ENCODE measurements around the gene PGM2. TPM values are rescaled to one million over a fixed set of nuclear protein-coding genes. Genes with fewer than 3 reads are reported as not detected.

Gene PGM2
- polyA plus RNA-seq, 1 donor from 2014 or later, result 9.3 TPM

GRCh38 chr4:37816719-37817118, 9.8 kb upstream of the PGM2 start:
- no peaks in the 10 kb centered on the region for H3K79me2 ChIP-seq (replicated peaks; ENCODE audit: insufficient read depth, low read length)

GRCh38 chr4:37818752-37819151, 7.7 kb upstream of the PGM2 start:
- H3K27ac ChIP-seq (ENCODE audit: low read length), result no peak overlapping the region
- no peaks in the 10 kb centered on the region for H3K9me2 ChIP-seq (ENCODE audit: insufficient read depth, low read length)
- no peaks in the 10 kb centered on the region for H4K20me1 ChIP-seq (ENCODE audit: insufficient read depth)
- no peaks in the 10 kb centered on the region for H3F3A ChIP-seq (ENCODE audit: insufficient read depth, low read length, poor library complexity, severe bottlenecking)
- H3K36me3 ChIP-seq (ENCODE audit: insufficient read depth, low read length), result no peaks in the 10 kb centered on the region
- H3K9me3 ChIP-seq (ENCODE audit: low read length), result no peaks in the 10 kb centered on the region
- no peak overlapping the region for H3K9ac ChIP-seq (ENCODE audit: low read length)
- H3K4me2 ChIP-seq (ENCODE audit: low read length), result no peak overlapping the region
- no peaks in the 10 kb centered on the region for H3K27me3 ChIP-seq (ENCODE audit: insufficient read depth, low read depth, low read length)
- no peak overlapping the region for H3K4me3 ChIP-seq (ENCODE audit: low read length)
- no peak overlapping the region for H2AFZ ChIP-seq (ENCODE audit: low read depth, low read length)
- no peaks in the 10 kb centered on the region for H3K79me2 ChIP-seq (replicated peaks; ENCODE audit: insufficient read depth, low read length)
- no peak for TF ChIP-seq EP300 (conservative IDR thresholded peaks at IDR 0.05; ENCODE audit: poor library complexity, severe bottlenecking)
- TF ChIP-seq CTCF (IDR thresholded peaks at IDR 0.05; ENCODE audit: poor library complexity, severe bottlenecking), result no peak
- no peak for TF ChIP-seq REST (IDR thresholded peaks at IDR 0.05; ENCODE audit: borderline replicate concordance)
- no peak for TF ChIP-seq POLR2AphosphoS5 (IDR thresholded peaks at IDR 0.05)
- TF ChIP-seq TAF1 (IDR thresholded peaks at IDR 0.05; ENCODE audit: low read depth), result no peak
- TF ChIP-seq EZH2 (IDR thresholded peaks at IDR 0.05; ENCODE audit: borderline replicate concordance, insufficient read depth, low read length, poor library complexity, severe bottlenecking), result no peak
- no peak for TF ChIP-seq SMC3 (conservative IDR thresholded peaks at IDR 0.05; ENCODE audit: poor library complexity)

More at GRCh38 chr4:37816719-37817118, 9.8 kb upstream of the PGM2 start:
- Histone ChIP-seq H3F3A (ENCODE audit: insufficient read depth, low read length, poor library complexity, severe bottlenecking) (no peaks in the 10 kb centered on the region), H3K9me3 (ENCODE audit: low read length) (no peaks in the 10 kb centered on the region), H3K9ac (ENCODE audit: low read length) (no peak overlapping the region), H3K27ac (ENCODE audit: low read length) (no peak overlapping the region), H3K9me2 (ENCODE audit: insufficient read depth, low read length) (no peaks in the 10 kb centered on the region), H4K20me1 (ENCODE audit: insufficient read depth) (no peaks in the 10 kb centered on the region), H2AFZ (ENCODE audit: low read depth, low read length) (no peak overlapping the region), H3K36me3 (ENCODE audit: insufficient read depth, low read length) (no peaks in the 10 kb centered on the region), H3K4me2 (ENCODE audit: low read length) (no peak overlapping the region), H3K4me3 (ENCODE audit: low read length) (no peak overlapping the region), H3K27me3 (ENCODE audit: insufficient read depth, low read depth, low read length) (no peaks in the 10 kb centered on the region)
- TF ChIP-seq EP300 (conservative IDR thresholded peaks at IDR 0.05; ENCODE audit: poor library complexity, severe bottlenecking) (no peak), MXI1 (conservative IDR thresholded peaks at IDR 0.05; ENCODE audit: poor library complexity, severe bottlenecking) (no peak), SMC3 (conservative IDR thresholded peaks at IDR 0.05; ENCODE audit: poor library complexity) (no peak), RAD21 (conservative IDR thresholded peaks at IDR 0.05) (no peak), POLR2AphosphoS5 (IDR thresholded peaks at IDR 0.05) (no peak), CTCF (IDR thresholded peaks at IDR 0.05; ENCODE audit: poor library complexity, severe bottlenecking) (no peak), REST (IDR thresholded peaks at IDR 0.05; ENCODE audit: borderline replicate concordance) (no peak), TAF1 (IDR thresholded peaks at IDR 0.05; ENCODE audit: low read depth) (no peak), EZH2 (IDR thresholded peaks at IDR 0.05; ENCODE audit: borderline replicate concordance, insufficient read depth, low read length, poor library complexity, severe bottlenecking) (no peak)
